ENCODE data around the gene HS3ST5. TPM values are rescaled to one million over a fixed set of nuclear protein-coding genes. Genes with fewer than 3 reads are reported as not detected.

HS3ST5 gene
- total RNA-seq, 4 donors from 2014 or later: 0.48 TPM; not detected in 3

GRCh38 chr6:114061116-114061515 lies 281.7 kb downstream of the HS3ST5 start:
- Histone ChIP-seq H3K4me1 (no peaks in the 10 kb centered on the region), H3K27ac (no peak overlapping the region), H3K27me3 (no peaks in the 10 kb centered on the region), H3K36me3 (no peaks in the 10 kb centered on the region), H3K4me3 (no peak overlapping the region), H3K9me3 (no peaks in the 10 kb centered on the region)
- DNase-seq: no peak
- intact Hi-C loops (cut with DNase I; ENCODE audit: low total_unique reads): no loop called here
- TF ChIP-seq CTCF (IDR thresholded peaks at IDR 0.05) (no peak), POLR2A (IDR thresholded peaks at IDR 0.05) (no peak)

DNA sequence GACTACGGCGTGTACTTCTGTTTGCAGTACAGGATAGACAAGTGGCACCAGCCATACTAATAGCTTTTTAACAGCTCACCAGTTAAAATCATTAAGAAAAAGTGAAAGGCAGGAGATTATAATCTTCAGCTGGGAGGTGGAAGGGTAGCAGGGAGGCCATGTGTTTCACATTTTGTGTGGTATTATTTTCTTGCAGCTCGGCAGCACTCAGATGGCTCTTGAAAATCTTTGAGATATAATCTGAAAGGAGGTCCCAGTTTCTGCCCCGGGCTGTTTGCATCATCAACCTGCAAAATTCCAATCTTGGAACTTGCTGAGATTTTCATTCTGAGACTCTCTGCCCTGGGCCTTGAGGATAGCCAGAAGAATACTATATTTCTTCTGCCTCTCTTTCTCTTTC lies 284.4 kb downstream of the HS3ST5 start:
- Histone ChIP-seq H3K9me3 (no peaks in the 10 kb centered on the region), H3K27me3 (no peaks in the 10 kb centered on the region)
- TF ChIP-seq CTCF (IDR thresholded peaks at IDR 0.05) (no peak), POLR2A (IDR thresholded peaks at IDR 0.05) (no peak)

DNA sequence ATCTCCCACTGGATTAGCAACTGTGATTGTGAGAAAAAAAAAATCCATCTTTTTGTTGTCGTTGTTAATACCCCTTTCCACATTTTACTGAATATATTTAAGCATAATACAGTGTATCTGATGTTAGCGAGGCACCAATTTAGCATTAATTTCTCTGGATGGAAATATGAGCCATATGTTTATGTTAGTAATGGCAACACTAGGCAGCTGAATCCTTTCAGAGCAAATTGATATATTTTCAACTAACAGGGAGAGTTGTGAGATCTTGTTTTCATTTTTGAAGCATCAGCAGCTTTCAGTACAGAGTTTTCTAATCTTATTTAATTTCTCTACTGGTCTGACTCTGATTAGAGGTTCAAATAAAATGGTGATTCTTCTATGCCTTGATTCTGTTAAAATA lies 287.1 kb downstream of the HS3ST5 start:
- intact Hi-C loops (cut with DNase I; ENCODE audit: low total_unique reads): no loop called here
- no peaks in the 10 kb centered on the region for H3K36me3 ChIP-seq
- no peaks in the 10 kb centered on the region for H3K27me3 ChIP-seq
- DNase-seq: no peak
- H3K27ac ChIP-seq: no peak overlapping the region
- no peak for TF ChIP-seq CTCF (IDR thresholded peaks at IDR 0.05)
- no peaks in the 10 kb centered on the region for H3K9me3 ChIP-seq
- H3K4me3 ChIP-seq: no peak overlapping the region
- H3K4me1 ChIP-seq: no peaks in the 10 kb centered on the region

More for the DNA sequence above, 284.4 kb downstream of the HS3ST5 start:
- Histone ChIP-seq H3K36me3 (no peaks in the 10 kb centered on the region), H3K4me1 (no peaks in the 10 kb centered on the region), H3K27ac (no peak overlapping the region), H3K4me3 (no peak overlapping the region)
- intact Hi-C loops (cut with DNase I; ENCODE audit: low total_unique reads): no loop called here
- DNase-seq: no peak

DNA sequence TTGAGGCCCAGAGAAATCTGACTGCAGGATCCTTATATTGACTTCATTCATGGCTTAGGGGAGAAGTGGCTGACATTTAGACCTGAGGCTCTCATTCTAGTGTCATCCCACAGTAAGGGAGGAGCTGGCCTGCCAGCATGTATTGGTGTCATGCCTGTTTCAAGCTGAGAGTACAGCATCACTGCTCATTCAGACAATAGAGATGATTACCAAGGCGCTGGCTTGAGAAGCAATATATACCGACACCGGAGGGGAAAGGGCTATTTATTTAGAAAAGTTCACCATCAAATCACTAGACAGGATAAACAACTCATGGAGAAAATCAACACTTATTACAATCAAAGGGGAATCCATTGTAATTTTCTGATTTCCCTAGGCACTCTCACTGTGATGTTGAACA lies 287.5 kb downstream of the HS3ST5 start:
- Histone ChIP-seq H3K9me3 (no peaks in the 10 kb centered on the region), H3K27ac (no peak overlapping the region), H3K27me3 (no peaks in the 10 kb centered on the region), H3K4me3 (no peak overlapping the region), H3K4me1 (no peaks in the 10 kb centered on the region), H3K36me3 (no peaks in the 10 kb centered on the region)
- intact Hi-C loops (cut with DNase I; ENCODE audit: low total_unique reads): no loop called here
- DNase-seq: no peak
- TF ChIP-seq CTCF (IDR thresholded peaks at IDR 0.05): no peak
- no peak for TF ChIP-seq POLR2A (IDR thresholded peaks at IDR 0.05)

- TF ChIP-seq POLR2A (IDR thresholded peaks at IDR 0.05) (no peak), CTCF (IDR thresholded peaks at IDR 0.05) (no peak)
- intact Hi-C loops (cut with DNase I; ENCODE audit: low total_unique reads): no loop called here
- H3K4me1 ChIP-seq: no peaks in the 10 kb centered on the region
These were observed 289.0 kb downstream of the HS3ST5 start for GRCh38 chr6:114053791-114054190.

More at GRCh38 chr6:114053791-114054190, 289.0 kb downstream of the HS3ST5 start:
- Histone ChIP-seq H3K36me3 (no peaks in the 10 kb centered on the region), H3K27ac (no peak overlapping the region), H3K27me3 (no peaks in the 10 kb centered on the region), H3K4me3 (no peak overlapping the region), H3K9me3 (no peaks in the 10 kb centered on the region)
- no peak for DNase-seq
